Gastroesophageal sphincter (tissue), 3 donors: ENCODE data around the gene CCDC97.

Experiments used
- CTCF ChIP-seq, 4 experiments: fragments of 200-600 bp in 2 of 4; fragments of 450-650 bp in 2 of 4; sonication (generic) in 1 of 4; IDR thresholded peaks; one replicate each; pipeline ENCODE4 v1.5.1; 2017 to 2019; ENCODE audit warnings: antibody characterized with exemption in 4 of 4, mild to moderate bottlenecking in 2 of 4, moderate library complexity in 2 of 4
- EP300 ChIP-seq: sonication (generic); formaldehyde crosslinking; IDR thresholded peaks from one replicate; pipeline ENCODE4 v1.6.1; 2017; ENCODE audit warnings: antibody characterized with exemption, mild to moderate bottlenecking
- POLR2A ChIP-seq, 2 donors: fragments of 450-650 bp; IDR thresholded peaks; one replicate each; pipeline ENCODE4 v1.6.1; 2017; ENCODE audit warnings: antibody characterized with exemption in 2 of 2, mild to moderate bottlenecking in 2 of 2, moderate library complexity in 1 of 2
- POLR2AphosphoS5 ChIP-seq: sonication (generic); formaldehyde crosslinking; IDR thresholded peaks from one replicate; pipeline ENCODE4 v1.6.1; 2017; ENCODE audit warnings: antibody characterized with exemption

- peak in 1 of 4 experiments; percentile 2 for TF ChIP-seq CTCF (IDR thresholded peaks at IDR 0.05)
- no peak for TF ChIP-seq EP300
- peak in 1 of 2 donors; percentile 32 for TF ChIP-seq POLR2A (IDR thresholded peaks at IDR 0.05)
- no peak for TF ChIP-seq POLR2AphosphoS5
These were observed 45.2 kb upstream of the CCDC97 start for GRCh38 chr19:41264581-41265394.
